Femur (tissue), 1 donor: Measurements from ENCODE around the gene C14orf119.
A peak's percentile ranks its signal among the peaks of the same experiment; 100 is the strongest.

Source experiments
- DNase-seq: peaks from one replicate; pipeline ENCODE4 v3.0.0-alpha.2; 2017

The C14orf119 gene

DNA sequence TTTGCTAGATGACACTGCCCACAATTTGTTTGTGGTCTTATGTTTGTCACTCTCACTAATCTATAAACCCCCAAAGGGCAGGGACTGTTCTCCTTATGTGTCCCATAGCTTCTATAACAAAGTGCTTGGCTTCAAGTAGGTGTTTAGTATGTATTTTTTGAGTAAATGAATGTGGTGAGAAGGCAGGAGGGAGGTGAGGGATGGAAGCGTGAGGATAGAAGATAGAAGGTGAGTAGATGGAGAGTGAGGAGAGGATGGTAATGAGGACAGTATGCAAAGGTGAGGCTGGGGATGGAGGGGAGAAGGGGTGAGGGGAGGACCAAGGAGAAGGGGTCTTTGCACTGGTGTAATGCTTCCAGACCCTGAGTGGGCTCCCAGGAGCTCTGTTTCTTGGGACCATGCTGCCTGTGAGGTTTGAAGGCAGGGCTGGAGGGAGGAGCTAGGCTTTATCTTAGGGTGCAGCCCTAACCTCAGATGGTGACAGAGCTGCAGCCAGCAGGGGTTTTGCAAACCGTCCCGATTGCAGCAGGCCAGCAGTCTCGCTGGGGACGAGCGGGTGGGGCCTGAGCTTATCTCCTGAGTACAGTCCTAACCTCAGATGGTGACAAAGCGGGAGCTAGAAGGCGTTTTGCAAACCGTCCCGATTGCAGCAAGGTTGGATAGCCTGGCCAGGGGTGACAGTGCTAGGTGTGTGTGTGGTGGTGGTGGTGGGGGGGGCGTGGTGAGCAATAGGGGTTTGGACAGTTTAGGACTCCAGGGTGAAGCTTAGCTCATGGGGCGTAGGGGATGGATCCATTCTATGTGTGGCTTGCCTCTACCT is 17.3 kb downstream of the C14orf119 start:
- peak; percentile 53 for DNase-seq

DNA sequence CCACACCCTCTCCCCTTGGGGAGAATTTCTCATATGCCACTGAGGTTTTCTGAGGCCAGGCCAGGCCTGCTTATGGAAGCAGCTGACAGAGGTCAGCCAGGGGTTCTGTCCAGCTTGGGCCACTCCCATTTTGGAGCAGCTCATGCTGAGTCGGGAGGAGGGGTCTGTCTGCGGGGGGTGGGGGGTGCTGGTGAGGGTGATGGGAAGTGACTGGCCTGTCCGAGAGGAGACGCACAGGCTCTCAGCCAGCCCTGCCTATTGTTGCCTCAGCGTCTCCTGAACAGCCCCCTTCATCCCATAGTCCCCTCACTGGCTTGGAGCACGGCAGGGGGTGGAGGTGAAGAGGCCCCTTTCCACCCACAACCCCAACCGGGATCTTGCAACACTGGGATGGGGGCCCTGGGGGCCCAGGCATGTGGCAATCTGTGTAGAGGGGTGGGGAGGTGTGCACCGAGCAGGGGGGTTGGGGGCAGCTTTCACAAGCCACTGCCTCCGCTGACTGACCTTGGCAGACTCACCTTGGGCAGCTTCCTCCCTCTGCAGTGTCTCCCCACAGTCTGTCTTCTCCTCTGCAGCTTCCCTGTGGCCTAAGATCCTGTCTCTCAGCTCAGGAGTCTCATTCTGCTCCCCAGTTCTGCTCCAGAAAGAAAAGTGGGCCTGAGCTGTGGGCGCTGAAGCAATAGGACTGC is 18.3 kb downstream of the C14orf119 start:
- DNase-seq, result peak; percentile 57

DNA sequence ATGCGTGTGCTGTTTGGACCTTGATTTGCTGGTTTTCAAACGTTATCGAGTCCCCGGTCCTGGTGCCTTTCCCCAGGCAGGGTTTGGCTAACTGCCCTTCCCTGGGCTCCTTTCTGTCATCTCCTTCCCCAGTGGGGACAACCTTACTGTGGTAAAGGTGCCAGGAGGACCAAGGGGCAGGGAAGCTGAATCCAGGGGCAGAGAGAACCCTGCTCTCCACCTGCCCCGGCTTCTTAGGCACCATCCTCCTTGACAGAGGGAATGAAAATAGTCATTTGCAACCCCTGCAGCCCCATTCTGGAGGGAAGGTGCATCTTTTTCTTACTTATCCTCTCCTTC is 18.8 kb downstream of the C14orf119 start:
- DNase-seq, result no peak

DNA sequence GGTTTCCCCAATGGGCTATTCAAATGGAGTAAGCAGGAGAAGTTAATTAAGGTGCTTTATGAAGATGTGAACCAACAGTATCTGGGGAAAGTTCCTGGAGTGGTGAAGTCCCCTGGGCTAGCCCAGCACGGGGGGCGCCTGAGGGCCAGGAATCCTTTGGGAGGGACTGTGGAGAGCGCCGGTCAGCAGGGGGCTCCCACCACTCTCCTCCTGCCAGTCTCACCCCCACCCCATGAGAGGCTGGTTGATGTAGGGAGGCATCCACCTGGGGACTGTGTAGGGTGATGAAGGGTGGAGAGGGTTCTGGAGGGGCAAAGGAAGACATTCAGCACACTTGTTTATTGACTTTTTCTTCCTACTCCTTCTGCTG is 19.3 kb downstream of the C14orf119 start:
- no peak for DNase-seq

DNA sequence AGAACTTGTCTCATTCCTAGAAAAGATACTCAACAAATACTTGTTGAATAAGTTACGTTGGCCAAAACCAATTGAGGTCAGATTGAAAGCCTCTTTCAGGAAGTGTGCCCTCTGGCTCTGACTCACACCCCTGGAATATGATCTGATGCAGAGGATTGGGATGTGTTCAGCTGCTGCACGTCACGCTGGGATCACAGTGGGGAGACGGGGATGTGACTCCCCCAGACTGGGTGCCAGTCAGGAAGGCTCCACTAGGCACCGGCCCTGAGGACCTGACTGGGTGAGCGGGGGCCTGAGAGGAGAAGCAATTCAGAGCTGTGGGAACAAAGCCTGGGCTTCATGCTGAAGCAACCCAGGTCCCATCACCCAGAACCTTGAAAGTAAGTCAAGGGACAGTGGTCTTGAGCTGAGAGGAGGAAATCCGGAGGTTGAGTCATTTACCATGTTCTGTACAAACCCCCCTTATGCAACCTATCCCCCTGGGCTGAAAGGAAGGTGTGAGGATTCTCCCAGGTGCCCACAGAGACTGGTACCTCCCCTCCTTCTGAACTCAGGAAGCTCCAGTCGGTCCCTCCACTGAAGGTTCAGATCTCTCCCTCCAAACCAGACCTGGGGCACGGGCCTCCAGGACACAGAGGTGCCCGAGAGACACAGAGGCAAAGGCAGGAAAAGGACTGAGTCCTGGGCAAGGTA is 19.9 kb downstream of the C14orf119 start:
- DNase-seq, result no peak

DNA sequence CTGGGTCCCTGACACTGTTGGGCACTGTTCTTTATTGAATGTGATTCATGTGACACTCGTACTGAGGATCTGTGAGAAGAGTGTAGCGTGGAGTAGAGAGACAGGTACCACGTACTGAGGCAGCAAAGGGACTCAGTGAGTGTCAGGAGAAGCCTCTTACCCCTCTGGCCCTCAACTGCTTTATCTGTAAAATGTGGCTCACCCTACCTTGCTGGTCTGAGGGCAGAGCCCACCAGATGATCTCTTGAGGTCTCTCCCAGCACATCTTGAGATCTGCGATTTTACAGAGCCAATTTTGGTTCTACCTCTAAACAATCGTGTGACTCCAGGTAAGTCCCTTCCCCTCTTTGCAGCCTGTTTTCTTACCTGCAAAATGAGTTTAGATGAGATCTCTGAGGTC is 20.6 kb downstream of the C14orf119 start:
- no peak for DNase-seq

DNA sequence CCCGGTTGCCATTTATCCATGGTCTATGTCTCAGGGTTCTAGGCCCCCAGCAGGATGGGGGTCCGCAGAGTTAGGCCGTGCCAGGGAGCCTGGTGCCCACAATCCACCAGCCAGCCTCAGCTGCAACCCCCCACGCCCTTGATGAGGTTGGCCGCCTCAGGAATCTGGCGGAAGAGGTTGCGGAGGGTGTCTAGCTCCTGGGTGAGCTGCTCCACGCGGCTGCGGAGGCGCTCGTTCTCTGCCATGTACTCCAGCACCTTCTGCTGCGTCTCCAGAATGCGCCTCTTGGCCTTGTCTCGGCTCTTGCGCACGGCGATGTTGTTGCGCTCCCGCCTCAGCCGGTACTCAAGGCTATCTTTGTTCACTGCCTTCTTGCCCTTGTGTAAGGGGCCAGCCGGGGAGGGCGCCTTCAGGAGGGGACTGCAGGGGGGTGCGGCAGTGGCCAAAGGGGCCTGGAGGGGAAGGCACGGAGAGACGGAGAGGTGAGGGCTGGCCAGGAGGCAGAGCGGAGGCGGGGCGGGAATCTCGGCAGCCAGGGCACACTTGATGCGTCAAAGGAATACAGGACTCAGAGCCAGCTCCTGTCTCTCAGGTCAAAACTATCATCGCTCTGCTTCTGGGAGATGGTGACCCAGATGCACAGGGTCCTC is 22.2 kb downstream of the C14orf119 start:
- no peak for DNase-seq

DNA sequence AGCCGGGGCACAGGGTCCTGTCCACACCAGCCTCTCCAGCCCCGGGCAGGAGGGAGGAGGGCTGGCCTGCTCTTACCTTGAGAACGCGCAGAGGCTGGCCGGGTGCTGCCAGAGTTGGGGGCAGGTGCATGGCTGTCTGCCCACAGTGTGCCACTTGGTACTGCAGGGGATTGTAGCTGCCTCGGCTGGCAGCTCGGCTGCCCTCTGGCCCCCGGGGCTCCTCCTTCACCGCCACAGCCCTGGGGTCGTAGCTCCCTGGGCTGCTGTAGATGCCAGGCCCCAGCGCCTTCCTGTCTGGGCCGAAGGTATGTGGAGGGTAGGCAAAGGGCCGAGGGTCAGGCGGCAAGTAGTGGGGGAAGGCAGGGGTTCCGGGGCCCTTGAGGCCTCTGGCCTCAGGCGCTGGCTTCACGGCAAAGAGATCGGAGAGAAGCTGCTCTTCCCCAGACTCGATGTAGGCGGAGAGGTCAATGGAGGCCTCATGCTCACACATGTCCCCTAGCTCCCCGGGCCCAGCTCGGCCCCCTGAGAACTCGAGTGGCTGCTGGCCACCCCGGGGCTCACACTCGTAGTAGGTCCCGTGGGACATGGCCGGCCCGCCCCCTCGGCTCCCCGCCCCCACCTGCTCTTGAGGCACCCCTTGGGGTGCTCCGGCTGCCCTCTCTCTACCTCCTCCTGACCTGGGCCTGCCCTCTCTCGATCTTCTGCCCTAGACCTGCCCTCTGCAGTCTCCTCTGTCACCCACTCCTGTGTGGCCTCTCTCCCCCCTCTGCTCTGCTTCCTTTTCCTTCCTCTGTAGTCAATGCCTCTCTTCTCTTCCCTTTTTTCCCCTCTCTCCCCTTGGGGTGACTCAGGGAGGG is 23.4 kb downstream of the C14orf119 start, which contains the start of gene CEBPE:
Gene CEBPE, minus strand, starts transcription at position 750 of the 857 bp plus-strand sequence. Its CDS starts 164 bp downstream, at position 586.
- no peak for DNase-seq

DNA sequence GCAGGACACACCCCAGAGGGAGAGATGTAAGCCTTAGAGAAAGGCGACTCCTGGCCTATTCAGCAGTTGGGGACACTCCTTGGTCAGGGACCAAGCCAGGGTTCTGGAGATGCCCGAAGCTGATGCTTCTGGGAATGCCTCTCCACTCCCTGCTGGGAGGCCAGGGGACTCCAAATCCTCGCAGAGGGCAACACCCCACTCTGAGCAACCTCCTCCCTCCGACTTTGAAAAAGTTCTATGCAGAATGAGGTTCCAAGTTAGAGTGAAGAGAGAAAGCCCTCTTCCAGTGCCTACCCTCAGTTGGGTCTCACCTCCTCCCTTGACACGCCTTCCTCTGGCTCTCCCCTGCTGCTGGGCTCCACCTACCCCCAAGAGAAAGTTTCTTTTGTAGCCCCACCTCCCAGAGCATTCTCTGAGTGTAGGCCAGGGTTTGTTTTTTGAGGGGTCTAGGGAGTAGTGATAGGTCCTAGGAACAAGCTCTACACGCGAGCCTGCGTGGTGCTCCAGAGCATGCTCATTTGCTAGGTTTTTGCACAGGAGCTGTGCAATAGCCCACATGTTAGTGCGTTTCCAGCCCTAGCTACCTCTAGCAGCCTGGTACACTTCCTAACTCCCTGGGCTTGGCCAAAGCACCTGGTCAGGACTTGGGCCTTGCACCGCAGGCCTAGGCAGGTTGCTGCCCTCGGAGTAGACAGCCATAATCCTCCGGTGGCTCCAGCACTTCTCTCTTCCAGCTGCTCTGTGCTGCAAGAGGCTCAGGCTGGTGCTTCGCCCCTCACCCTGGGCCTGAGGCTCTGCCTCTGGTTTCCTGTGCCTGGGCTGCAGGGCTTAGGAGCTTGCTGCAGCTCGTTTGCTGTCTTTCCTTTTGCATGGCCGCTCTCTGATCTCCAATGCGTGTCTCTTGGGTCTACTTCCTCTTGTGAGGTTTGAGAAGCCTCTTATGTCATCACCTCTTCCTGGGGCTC is 24.3 kb downstream of the C14orf119 start:
- peak; percentile 50 for DNase-seq

DNA sequence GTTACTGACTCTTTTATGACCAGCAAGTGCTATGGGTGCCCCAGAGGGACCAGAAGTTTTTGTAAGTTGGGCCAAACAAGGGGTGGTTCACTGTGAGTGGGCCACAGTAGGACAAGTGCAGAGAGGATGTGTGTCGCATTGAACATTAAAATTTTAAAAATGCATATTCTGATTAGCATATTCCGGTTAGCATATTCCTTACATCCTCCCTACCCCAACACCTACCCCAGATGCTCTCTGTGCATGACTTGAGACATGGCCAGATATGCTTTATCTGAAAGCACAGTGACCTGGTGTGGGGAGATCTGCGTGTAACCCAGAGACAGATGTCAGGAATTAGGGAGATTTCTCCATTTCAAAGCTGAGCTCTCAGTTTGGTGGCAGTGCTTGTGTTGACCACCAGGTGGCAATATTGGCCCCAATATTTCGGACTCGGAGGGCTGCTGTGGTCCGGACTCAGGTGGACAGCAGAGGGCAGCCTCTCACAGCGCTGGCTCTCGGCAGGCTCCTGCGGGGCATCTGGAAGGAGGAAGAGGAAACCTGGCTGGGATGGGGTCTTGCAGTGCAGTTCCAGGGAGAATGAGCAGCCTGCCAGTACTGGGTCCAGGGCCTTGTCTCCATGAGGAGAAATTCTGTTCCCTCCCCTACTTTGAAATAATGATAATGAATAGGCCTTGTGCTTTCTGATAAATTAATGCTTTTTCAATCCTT is 25.4 kb downstream of the C14orf119 start:
- peak; percentile 94 for DNase-seq

DNA sequence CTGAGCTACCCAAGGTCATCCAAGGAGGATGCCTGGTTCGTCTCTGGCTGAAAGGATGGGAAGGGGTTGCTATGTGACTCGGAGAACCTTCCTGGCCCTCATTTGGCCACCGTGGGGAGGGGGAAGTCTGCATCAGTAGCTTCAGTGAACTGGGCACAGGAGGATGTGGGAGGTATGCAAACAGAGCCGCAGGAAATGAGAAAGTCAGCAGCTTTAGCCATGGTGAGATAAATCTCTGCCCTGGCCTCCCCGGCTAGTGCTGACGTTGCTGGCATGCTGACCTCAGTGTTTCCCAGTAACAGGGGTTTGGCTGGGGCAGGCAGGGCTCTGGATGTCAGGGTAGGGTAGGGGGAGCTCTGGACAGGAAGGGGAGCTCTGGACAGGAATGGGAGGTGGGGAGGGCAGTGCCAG is 26.1 kb downstream of the C14orf119 start:
- DNase-seq, result peak; percentile 56

DNA sequence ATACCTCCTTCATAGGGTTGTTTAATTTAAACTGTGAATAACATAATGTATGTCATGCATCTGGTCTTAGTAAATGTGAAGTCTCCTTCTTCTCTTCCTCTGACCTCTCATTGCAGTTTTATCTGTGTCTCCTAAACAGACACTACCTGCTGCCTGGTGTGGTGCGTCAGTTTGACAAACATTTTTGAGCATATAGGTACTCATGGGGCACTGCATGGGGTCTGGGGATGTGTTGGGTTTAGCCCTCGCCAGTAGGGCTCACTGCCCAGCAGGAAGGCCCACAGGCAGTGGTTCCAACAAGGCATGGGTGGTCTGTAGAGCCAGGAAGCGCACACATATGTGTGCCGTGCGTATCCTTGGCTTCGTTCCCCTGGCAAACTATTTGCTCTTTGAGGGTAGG is 26.8 kb downstream of the C14orf119 start:
- no peak for DNase-seq

DNA sequence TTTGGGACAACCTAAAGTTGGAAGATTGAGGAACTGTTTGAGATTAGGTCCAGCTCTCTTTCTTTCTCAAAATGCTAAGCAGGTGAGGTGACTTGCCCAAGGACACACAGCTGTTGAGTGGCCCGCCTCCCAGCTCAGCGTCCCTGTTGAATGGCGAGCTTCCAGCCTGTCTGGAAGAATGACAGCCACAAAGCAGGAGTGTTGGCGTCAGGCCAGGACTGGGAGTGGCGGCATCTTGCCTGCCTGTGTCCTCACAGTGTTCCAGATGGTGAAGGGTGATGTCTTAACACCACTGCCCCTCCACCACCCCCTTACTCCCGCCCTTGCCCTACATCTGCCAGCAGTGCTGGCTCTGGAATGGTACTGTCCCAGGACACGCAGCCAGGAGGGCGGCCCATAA is 28.1 kb downstream of the C14orf119 start:
- no peak for DNase-seq

DNA sequence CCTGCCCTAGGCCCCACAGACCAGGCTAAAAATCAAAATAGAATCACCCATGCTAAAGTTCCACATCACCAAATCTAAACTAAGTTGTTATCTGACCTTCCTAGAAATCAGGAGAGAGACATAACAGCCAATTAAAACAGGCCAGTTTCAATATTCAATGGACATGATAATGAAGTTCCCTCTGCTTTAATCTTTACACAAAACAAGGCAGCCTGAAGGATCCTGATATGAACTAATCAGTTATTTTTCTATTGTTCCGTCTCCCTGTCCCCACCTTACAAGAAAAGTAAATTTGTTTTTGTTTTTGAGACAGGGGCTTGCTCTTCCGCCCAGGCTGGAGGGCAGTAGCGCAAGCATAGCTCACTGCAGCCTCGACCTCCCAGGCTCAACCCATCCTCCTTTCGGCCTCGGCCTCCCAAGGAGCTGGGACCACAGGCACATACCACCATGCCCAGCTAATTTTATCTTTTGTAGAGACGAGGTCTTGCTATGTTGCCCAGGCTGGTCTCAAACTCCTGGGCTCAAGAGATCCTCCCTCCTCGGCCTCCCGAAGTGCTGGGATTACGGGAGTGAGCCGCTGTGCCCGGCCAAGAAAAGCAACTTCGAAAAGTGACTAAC is 29.1 kb downstream of the C14orf119 start:
- DNase-seq, result no peak

DNA sequence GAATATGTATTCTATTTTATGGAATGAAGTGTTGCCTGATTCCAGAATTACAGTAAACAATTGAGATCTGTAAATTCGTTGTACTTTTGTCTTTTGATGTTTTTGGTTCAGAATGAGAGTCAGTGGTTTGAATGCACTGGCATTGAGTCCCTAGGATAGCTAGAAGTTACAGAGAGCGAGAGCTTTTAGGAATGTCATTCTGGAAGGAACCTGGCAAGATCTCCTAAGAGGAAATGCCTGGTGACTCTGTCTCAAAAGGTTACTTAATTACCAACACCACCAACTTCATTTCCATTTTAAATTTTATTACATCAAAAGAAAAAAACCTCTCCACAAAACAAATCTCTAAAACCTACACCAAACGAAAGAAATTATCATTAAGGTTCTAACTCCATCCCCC is 29.7 kb downstream of the C14orf119 start:
- DNase-seq, result no peak

DNA sequence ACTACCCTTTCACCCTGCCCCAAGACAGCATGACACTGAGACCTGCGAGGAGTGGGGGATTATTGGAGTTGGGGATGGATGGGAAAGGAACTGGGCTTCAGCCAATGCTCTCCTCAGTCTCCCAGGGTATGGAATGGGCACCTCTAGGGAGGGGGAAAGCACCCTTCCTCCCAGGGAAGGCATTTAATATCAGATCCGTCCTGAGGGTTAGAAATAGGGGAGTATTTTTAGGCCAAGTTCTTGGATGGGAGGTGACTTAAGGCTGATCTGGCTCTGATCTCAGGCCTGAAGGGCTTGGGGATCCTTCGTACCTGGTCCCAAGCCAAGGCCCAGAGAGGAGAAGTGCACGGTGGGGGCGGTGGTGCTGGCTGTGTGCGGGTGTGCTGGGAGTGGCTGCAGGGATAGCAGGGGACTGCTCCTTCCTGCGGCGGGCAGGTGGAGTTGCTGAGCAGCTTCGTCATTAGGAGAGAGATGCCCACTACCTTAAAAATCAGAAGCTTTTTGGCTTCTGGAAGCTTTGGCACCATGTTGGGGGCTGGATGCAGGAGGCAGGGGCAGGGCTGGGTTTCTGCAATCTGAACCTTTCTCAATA is 30.7 kb downstream of the C14orf119 start:
- DNase-seq, result no peak

DNA sequence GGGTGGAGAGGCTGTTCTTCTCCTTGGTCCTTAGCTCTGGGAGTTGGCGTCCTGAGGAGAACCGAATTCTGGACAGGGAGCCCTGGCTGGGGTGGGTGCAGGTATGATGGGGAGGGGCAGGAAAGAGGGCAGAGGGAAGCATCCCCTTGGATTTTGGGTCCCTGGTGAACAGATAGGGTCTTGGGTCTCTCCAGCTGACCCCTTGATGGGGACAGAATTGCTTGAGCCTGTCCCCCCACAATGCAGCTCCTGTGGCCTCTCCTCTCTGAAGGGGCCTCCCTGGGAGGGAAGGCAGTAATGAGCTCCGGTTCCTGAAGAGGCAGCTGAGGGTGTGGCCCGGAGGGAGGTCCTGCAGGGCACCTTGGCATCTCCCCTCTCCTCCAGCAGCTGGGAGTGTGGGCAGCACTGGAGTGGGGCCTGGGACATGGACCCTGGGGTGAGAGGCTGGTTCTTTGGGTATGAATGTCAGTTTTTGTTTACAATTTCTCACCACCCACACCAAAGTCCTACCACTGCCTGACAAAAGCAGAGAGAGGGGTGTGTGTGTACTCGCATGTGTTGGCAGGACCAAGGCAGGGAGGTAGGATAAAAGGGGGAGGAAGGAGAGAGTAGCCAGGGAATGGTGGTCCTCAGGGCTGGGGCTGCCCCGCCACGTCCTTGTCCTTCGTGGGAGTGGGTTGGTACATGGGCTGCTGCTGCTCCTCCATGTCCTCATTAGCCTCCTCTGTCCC is 31.4 kb downstream of the C14orf119 start:
- DNase-seq, result no peak

DNA sequence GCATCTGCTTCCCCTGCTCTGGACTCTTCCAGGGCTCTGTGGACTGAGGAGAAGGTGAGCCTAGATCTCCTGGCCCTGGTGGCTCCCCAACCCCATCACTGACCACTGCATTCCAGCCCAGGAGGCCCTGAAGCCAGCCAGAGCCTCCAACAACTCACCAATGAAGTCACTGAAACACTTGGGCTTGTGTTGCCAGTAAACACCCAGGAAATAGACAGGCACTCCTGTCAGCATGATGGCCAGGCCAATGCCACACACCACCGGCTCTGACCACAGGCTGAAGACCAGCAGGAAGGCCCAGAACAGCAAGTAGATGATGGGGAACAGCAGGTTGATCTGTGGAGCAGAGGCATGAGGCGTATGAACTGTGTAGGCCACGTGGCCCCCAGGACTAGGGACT is 32.6 kb downstream of the C14orf119 start:
- no peak for DNase-seq
